Bronchial epithelial cell (primary cell): ENCODE data around the gene DTYMK. TPM values are rescaled to one million over a fixed set of nuclear protein-coding genes. Genes with fewer than 3 reads are reported as not detected.

Source experiments
- DNase-seq: peaks from one replicate; pipeline ENCODE4 v3.0.0-alpha.2; 2010; ENCODE audit warnings: low read depth
- FAIRE-seq: peaks from 2 replicates; lab custom pipeline; 2011; peaks lifted over from hg19 to GRCh38; lab: Jason Lieb, UNC
- H3K27me3 ChIP-seq: 2 replicates; pipeline ENCODE4 v1.5.1; 2011; ENCODE audit warnings: low read length; ENCODE audit not compliant: control insufficient read depth, insufficient read depth
- H3K36me3 ChIP-seq: 2 replicates; pipeline ENCODE4 v1.5.1; 2011; ENCODE audit warnings: low read length; ENCODE audit not compliant: control insufficient read depth, insufficient read depth
- H3K4me3 ChIP-seq: 2 replicates; pipeline ENCODE4 v1.5.1; 2011; ENCODE audit warnings: mild to moderate bottlenecking, low read depth, low read length, control low read depth
- CTCF ChIP-seq: IDR thresholded peaks from 2 replicates; pipeline ENCODE4 v1.5.1; 2011; ENCODE audit warnings: mild to moderate bottlenecking, moderate library complexity, low read length, control low read depth, inconsistent platforms; ENCODE audit not compliant: insufficient read depth, severe bottlenecking
- total RNA-seq: library from RNA; depleted of rRNA; stranded (reverse); fragments of >200 nt; gene quantifications from 2 replicates; pipeline ENCODE4 v1.2.1, GENCODE V29; 2014

The DTYMK gene
- total RNA-seq, 1 donor from 2014 or later: 21.1 TPM

DNA sequence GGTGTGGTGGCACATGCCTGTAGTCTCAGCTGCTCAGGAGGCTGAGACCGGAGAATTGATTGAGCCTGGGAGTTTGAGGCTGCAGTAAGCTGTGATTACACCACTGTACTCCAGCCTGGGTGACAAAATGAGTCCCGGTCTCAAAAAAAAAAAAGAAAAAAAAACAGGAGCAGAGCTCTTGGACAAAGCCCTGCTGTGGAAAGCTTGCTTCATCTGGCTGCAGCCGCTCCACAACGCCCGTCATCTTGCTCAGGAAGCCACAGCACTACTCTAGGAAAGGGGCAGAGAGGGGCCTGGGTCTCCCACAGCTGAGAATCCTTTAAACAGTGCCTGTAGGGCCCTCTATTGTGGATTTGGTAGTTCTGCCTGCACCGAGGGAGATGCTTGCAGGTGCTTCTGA, 38.2 kb downstream of the DTYMK start:
- DNase-seq (no peak), FAIRE-seq (no peak)
- H3K36me3 ChIP-seq: peaks cover 16% of the 10 kb centered on the region
- H3K27me3 ChIP-seq: no peaks in the 10 kb centered on the region
- no peak for TF ChIP-seq CTCF
- no peak overlapping the region for H3K4me3 ChIP-seq

DNA sequence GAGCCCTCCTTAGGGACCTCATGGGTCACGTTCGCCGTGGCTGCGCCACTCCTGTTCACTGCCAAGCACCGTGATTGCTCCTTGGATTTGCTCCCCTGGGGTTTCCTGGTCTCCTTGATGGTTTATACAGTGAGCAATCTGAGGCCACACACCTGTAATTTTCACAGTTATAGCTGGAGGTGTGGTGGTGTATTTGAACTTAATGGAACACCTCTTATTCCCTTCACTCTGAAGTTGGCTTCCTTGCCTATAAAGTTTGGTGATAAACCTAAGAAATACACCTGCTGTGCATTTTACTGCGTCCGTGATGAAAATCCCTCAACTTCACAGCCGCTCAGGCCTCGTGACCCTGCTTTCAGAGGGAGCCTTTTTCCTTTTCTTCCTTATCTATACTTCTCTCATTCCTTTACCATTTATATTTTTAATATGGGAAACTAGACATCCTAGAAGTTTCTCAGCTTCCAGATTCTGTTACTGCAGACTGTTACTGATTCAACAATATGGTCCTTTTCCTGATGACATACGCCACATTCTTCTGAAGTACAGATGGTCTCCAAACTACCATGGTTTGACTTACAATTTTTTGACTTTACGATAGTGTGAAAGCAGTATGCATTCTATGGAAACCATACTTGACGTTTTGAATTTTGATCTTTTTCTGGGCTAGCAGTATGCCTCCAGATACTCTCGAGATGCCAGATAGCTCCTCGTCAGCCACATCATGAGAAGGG, 40.5 kb downstream of the DTYMK start:
- no peak for FAIRE-seq
- peaks cover 4% of the 10 kb centered on the region for H3K36me3 ChIP-seq
- H3K4me3 ChIP-seq: no peak overlapping the region

DNA sequence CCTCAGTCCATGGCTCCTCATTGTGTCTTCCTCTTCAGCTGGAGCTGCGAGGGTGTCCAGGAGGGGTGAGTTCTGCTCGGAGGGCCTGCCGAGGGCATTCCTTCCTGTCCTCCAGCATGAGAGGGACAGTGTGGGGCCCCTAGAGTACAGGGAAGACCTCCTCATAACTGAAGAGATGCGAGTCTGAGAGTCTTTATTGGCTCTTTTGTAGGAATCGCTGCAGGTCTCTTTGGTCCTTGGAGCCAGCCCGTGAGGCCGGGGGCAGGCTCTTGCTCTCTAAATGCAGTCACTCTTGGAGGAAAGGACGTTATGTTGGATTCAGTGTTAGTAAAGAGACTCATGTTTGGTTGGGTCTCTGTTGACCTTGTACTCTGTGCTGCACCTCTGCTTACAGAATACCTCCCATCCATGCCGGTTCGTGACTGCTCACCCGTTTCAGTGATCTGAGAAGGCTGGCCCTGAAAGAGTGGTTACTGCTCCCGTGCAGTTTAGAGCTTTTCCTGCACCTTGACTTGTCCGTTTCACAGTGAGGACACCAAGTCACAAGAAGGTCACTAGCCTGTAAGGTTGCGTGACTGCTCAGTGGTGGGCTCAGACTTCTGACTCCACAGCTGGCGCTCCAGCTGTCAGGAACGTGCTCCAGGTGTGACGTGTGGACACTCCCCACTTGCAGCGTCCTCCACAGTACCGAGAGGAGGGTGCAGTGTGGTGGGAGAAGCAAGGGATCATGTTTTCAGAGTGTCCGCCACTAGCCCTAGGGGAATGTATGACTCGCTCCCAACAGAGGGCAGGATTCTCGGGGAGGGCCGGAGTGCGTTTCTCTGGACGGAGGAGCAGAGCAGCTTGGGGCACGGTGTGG, 41.3 kb downstream of the DTYMK start:
- no peak for TF ChIP-seq CTCF
- no peak for DNase-seq
- Histone ChIP-seq H3K36me3 (peaks cover 2% of the 10 kb centered on the region), H3K27me3 (no peaks in the 10 kb centered on the region), H3K4me3 (no peak overlapping the region)
- peak; percentile 64 for FAIRE-seq

More for the DNA sequence above, 40.5 kb downstream of the DTYMK start:
- TF ChIP-seq CTCF: no peak
- DNase-seq: no peak
- H3K27me3 ChIP-seq: no peaks in the 10 kb centered on the region

GRCh38 chr2:241641631-241642030, 45.0 kb downstream of the DTYMK start:
- FAIRE-seq (no peak), DNase-seq (no peak)
- peaks cover 6% of the 10 kb centered on the region for H3K36me3 ChIP-seq
- no peak overlapping the region for H3K4me3 ChIP-seq
- TF ChIP-seq CTCF: no peak
- H3K27me3 ChIP-seq: no peaks in the 10 kb centered on the region

DNA sequence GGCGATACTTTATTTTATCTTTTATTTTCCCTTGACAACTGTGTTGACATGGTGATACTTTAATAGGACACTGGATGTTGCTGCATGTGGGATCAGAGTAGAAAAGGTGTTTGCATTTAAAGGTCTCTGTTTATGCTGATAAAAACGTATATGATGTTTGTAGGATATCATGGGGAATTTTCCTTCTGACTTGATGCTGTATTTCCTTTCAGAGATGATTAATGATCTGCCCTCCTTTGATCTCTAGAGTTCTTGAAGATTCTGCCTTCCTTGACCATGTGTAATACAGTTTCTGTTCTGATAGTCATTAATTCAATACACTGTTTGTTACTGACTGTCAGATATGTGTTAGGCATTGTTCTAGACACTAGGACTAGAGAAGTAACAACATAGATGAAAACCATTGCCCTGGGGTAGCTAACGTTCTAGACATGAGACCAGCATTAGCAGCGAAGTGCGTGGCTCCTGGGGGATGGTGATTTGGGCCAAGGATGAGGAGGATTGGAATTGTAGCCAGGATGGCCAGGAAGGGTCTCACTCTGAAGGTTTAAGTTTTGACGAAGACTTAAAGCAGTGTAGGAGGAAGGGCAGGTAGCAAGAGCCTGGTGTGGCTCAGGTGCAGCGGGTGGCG, 46.3 kb downstream of the DTYMK start:
- DNase-seq: no peak
- Histone ChIP-seq H3K36me3 (peaks cover 4% of the 10 kb centered on the region), H3K27me3 (no peaks in the 10 kb centered on the region), H3K4me3 (no peak overlapping the region)
- FAIRE-seq: no peak
- TF ChIP-seq CTCF: no peak
